Mucosa of descending colon (tissue), 3 donors: ENCODE measurements around the gene NLRX1. TPM values are rescaled to one million over a fixed set of nuclear protein-coding genes. Genes with fewer than 3 reads are reported as not detected.
A peak's percentile ranks its signal among the peaks of the same experiment; 100 is the strongest.
"Not testable (repeated sequence)": the region's sequence is repeated elsewhere in the genome, so short reads cannot be mapped to it uniquely, and the experiment has no call there.

Experiments
- ATAC-seq: fragments of 200-7000 bp; cut with Tn5 transposase; one replicate; pipeline ENCODE4 v1.9.1; 2020; ENCODE audit warnings: mild to moderate bottlenecking, moderate library complexity
- DNase-seq, 3 donors: peaks; one replicate each; pipeline ENCODE4 v3.0.0-alpha.2; 2020
- H3K36me3 ChIP-seq: fragments of 200-600 bp; one replicate; pipeline ENCODE4 v1.8.0; 2021; ENCODE audit warnings: low read depth, mild to moderate bottlenecking
- H3K4me1 ChIP-seq: fragments of 200-600 bp; one replicate; pipeline ENCODE4 v1.8.0; 2021; ENCODE audit warnings: low read depth, mild to moderate bottlenecking
- H3K4me3 ChIP-seq: fragments of 200-600 bp; one replicate; pipeline ENCODE4 v1.8.0; 2021; ENCODE audit warnings: mild to moderate bottlenecking
- H3K9me3 ChIP-seq: fragments of 200-600 bp; one replicate; pipeline ENCODE4 v1.8.0; 2021; ENCODE audit warnings: mild to moderate bottlenecking
- CTCF ChIP-seq: fragments of 200-600 bp; IDR thresholded peaks from one replicate; pipeline ENCODE4 v1.8.0; 2022; ENCODE audit warnings: antibody characterized with exemption, mild to moderate bottlenecking
- intact Hi-C, 2 donors: fragments of 100-400 bp; cut with DNase I in 1 of 2; cut with micrococcal nuclease in 1 of 2; formaldehyde crosslinking; loops; one replicate each; pipeline versions ENCODE4 v1.11.0 to v1.11.1; 2022; cut with DNase I, micrococcal nuclease
- total RNA-seq, 3 donors: library from RNA; stranded (reverse); fragmentation: NEBNext Ultra II Directional in 2 of 3; extraction: Animal tissue kit (Norgen Biotek cat#: 25700) in 2 of 3; gene quantifications; one replicate each; pipeline versions ENCODE4 v1.2.1 to v1.2.4, GENCODE V29; 2021 to 2023
- donor health status: DM: no; HTN: no; CAD: no; lungs with moderate emphysema.
- donor health status: DM: no; HTN: no; CAD: no.
- donor health status: DM: no; HTN: yes; CAD: no.

NLRX1 gene
- total RNA-seq, 3 donors from 2014 or later = 14.1 to 19.3 (median 16.3) TPM

- Histone ChIP-seq H3K9me3 (no peaks in the 10 kb centered on the region), H3K4me1 (peaks cover 14% of the 10 kb centered on the region), H3K36me3 (no peaks in the 10 kb centered on the region), H3K4me3 (no peak overlapping the region)
- no peak for TF ChIP-seq CTCF
- ATAC-seq = no peak
- DNase-seq = no peak
- intact Hi-C loops = loop anchor here in 1 of 2 donors (10.0 kb wide), 1 partner anchor 53 kb away; no protein-coding TSS in a partner anchor
Measured at GRCh38 chr11:119188067-119188466, 19.5 kb downstream of the NLRX1 start.

GRCh38 chr11:119188887-119189286 lies 20.4 kb downstream of the NLRX1 start:
- no peaks in the 10 kb centered on the region for H3K36me3 ChIP-seq
- no peak for TF ChIP-seq CTCF
- peaks cover 14% of the 10 kb centered on the region for H3K4me1 ChIP-seq
- no peak for ATAC-seq
- intact Hi-C loops = loop anchor here in 1 of 2 donors (10.0 kb wide), 1 partner anchor 54 kb away; no protein-coding TSS in a partner anchor
- no peak overlapping the region for H3K4me3 ChIP-seq
- DNase-seq = no peak
- H3K9me3 ChIP-seq = no peaks in the 10 kb centered on the region

DNA sequence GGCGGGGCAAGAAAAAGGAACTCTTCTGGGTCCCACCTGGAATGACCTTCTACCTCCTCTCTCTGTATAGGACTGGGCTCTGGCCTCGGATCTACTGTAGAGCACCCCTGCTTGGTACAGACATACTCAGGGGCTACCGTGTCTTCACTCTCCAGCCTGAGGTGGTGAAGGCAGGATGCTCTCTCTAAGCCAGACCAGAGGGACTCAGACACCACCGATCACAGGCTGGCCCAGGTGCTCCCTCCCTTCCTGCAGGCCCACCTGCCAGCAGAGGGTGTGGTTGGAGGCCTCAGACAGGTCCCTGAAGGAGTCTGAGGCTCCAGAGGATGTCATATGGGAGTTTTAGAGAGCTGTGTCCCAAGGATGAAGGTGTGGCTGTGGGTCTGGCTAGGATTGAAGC lies 20.9 kb downstream of the NLRX1 start:
- Histone ChIP-seq H3K9me3 (no peaks in the 10 kb centered on the region), H3K36me3 (no peaks in the 10 kb centered on the region), H3K4me3 (no peak overlapping the region), H3K4me1 (peaks cover 14% of the 10 kb centered on the region)
- TF ChIP-seq CTCF = no peak
- no peak for DNase-seq
- intact Hi-C loops = loop anchor here in 1 of 2 donors (10.0 kb wide), 1 partner anchor 55 kb away; no protein-coding TSS in a partner anchor
- no peak for ATAC-seq

- Histone ChIP-seq H3K4me3 (no peak overlapping the region), H3K4me1 (peaks cover 9% of the 10 kb centered on the region), H3K36me3 (no peaks in the 10 kb centered on the region), H3K9me3 (no peaks in the 10 kb centered on the region)
- no peak for TF ChIP-seq CTCF
- intact Hi-C loops = no loop called here
- DNase-seq (no peak), ATAC-seq (no peak)
Measured at GRCh38 chr11:119190531-119190930, 22.0 kb downstream of the NLRX1 start.

DNA sequence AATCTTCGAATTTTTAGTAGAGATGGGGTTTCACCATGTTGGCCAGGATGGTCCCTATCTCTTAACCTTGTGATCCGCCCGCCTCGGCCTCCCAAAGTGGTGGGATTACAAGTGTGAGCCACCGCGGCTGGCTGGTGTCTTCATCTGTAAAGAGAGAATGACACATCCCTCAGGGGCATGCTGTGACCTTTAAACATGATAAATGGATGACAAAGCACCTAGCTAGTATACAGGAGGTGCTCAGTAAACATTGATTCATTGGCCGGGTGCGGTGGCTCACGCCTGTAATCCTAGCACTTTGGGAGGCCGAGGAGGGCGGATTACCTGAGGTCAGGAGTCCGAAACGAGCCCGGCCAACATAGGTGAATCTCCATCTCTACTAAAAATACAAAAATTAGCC lies 22.7 kb downstream of the NLRX1 start:
- H3K9me3 ChIP-seq, H3K36me3 ChIP-seq, H3K4me1 ChIP-seq, H3K4me3 ChIP-seq, intact Hi-C loops, DNase-seq: not testable (repeated sequence)
- peak; percentile 74 for ATAC-seq

GRCh38 chr11:119192111-119192510 lies 23.6 kb downstream of the NLRX1 start:
- H3K36me3 ChIP-seq = no peaks in the 10 kb centered on the region
- intact Hi-C loops = no loop called here
- no peak for DNase-seq
- no peak for ATAC-seq
- no peak overlapping the region for H3K4me3 ChIP-seq
- no peaks in the 10 kb centered on the region for H3K9me3 ChIP-seq
- peaks cover 9% of the 10 kb centered on the region for H3K4me1 ChIP-seq
- no peak for TF ChIP-seq CTCF
